ENCODE data around the gene FANCG.

FANCG gene

GRCh38 chr9:35026671-35027070, 53.1 kb downstream of the FANCG start:
- in situ Hi-C loops (cut with HindIII; ENCODE audit: low sequenced_read_pairs) = no loop called here

Measured in DLD1 (cell line).